ENCODE data around the gene MARVELD3.

GRCh38 chr16:71622088-71622487 lies 3.9 kb upstream of the MARVELD3 start:
- TF ChIP-seq CTCF (conservative IDR thresholded peaks at IDR 0.05) = no peak
- no peak for TF ChIP-seq EZH2 (IDR thresholded peaks at IDR 0.05; ENCODE audit: low read depth)
